GM23338 (cell line): Measurements from ENCODE around the gene UBQLNL. TPM values are rescaled to one million over a fixed set of nuclear protein-coding genes. Genes with fewer than 3 reads are reported as not detected.

Experiments used
- ATAC-seq: fragments of 200-7000 bp; cut with Tn5 transposase; 3 replicates; pipeline ENCODE4 v1.9.1; 2020
- DNase-seq: peaks from one replicate; pipeline ENCODE4 v3.0.0-alpha.2; 2015; ENCODE audit warnings: low spot score
- H2AFZ ChIP-seq: fragments of 200-600 bp; sonication (generic); 2 replicates; pipeline ENCODE4 v1.8.0; 2016; ENCODE audit warnings: antibody characterized with exemption, mild to moderate bottlenecking, moderate library complexity
- H3F3A ChIP-seq: fragments of 200-600 bp; sonication (generic); replicated peaks from 2 replicates; pipeline ENCODE4 v1.8.0; 2017; ENCODE audit warnings: antibody characterized with exemption, mixed run types, low read depth
- H3K27ac ChIP-seq: fragments of 200-600 bp; sonication (generic); 2 replicates; pipeline ENCODE4 v1.6.1; 2016; ENCODE audit warnings: low read depth
- H3K27me3 ChIP-seq: fragments of 200-600 bp; sonication (generic); 2 replicates; pipeline ENCODE4 v1.8.0; 2016; ENCODE audit warnings: mild to moderate bottlenecking, mixed run types, moderate library complexity; ENCODE audit not compliant: insufficient read depth
- H3K36me3 ChIP-seq: fragments of 200-600 bp; sonication (generic); 2 replicates; pipeline ENCODE4 v1.8.0; 2016; ENCODE audit warnings: mild to moderate bottlenecking; ENCODE audit not compliant: insufficient read depth
- H3K4me1 ChIP-seq: fragments of 200-600 bp; sonication (generic); 2 replicates; pipeline ENCODE4 v1.8.0; 2016; ENCODE audit warnings: mild to moderate bottlenecking, moderate library complexity; ENCODE audit not compliant: insufficient read depth
- H3K4me2 ChIP-seq: fragments of 200-600 bp; sonication (generic); 2 replicates; pipeline ENCODE4 v1.7.1; 2017; ENCODE audit warnings: mixed run types
- H3K4me3 ChIP-seq: fragments of 200-600 bp; sonication (generic); 2 replicates; pipeline ENCODE4 v1.6.1; 2016; ENCODE audit warnings: mixed run types
- H3K79me2 ChIP-seq: fragments of 200-600 bp; sonication (generic); replicated peaks from 2 replicates; pipeline ENCODE4 v1.8.0; 2017; ENCODE audit warnings: mild to moderate bottlenecking; ENCODE audit not compliant: insufficient read depth
- H3K9me2 ChIP-seq: fragments of 200-600 bp; sonication (generic); 2 replicates; pipeline ENCODE4 v1.8.0; 2017; ENCODE audit not compliant: insufficient read depth
- H4K20me1 ChIP-seq: fragments of 200-600 bp; sonication (generic); replicated peaks from 2 replicates; pipeline ENCODE4 v1.8.0; 2017; ENCODE audit warnings: mild to moderate bottlenecking; ENCODE audit not compliant: insufficient read depth
- H3K27ac Mint-ChIP-seq: 2 replicates; pipeline ENCODE4 v1.8.0; 2020; ENCODE audit warnings: inconsistent platforms, mild to moderate bottlenecking, moderate library complexity, mixed read lengths
- H3K27me3 Mint-ChIP-seq: 3 replicates; pipeline ENCODE4 v1.8.0; 2022; ENCODE audit warnings: low read depth, mild to moderate bottlenecking, moderate library complexity, mixed read lengths, inconsistent platforms; ENCODE audit not compliant: insufficient read depth, poor library complexity
- H3K36me3 Mint-ChIP-seq: 3 replicates; pipeline ENCODE4 v1.8.0; 2021; ENCODE audit warnings: low read depth, mild to moderate bottlenecking, inconsistent platforms, moderate library complexity, mixed read lengths
- H3K4me1 Mint-ChIP-seq: 3 replicates; pipeline ENCODE4 v1.8.0; 2020; ENCODE audit warnings: mild to moderate bottlenecking, inconsistent platforms, mixed read lengths
- H3K4me3 Mint-ChIP-seq: 3 replicates; pipeline ENCODE4 v1.8.0; 2021; ENCODE audit warnings: moderate library complexity, mild to moderate bottlenecking, inconsistent platforms, mixed read lengths
- H3K9me3 Mint-ChIP-seq: 3 replicates; pipeline ENCODE4 v1.8.0; 2020; ENCODE audit warnings: moderate library complexity, mild to moderate bottlenecking, inconsistent platforms, mixed read lengths
- CREB1 ChIP-seq: fragments of 250-450 bp; sonication (Bioruptor Pico); IDR thresholded peaks from 2 replicates; pipeline ENCODE4 v1.5.0; 2020; ENCODE audit warnings: low read depth, mild to moderate bottlenecking, moderate library complexity
- EZH2 ChIP-seq: fragments of 200-600 bp; sonication (generic); IDR thresholded peaks from one replicate; pipeline ENCODE4 v1.8.0; 2017; ENCODE audit warnings: antibody characterized with exemption, mild to moderate bottlenecking, low read depth; ENCODE audit not compliant: unreplicated experiment
- EZH2phosphoT487 ChIP-seq: fragments of 200-600 bp; sonication (generic); IDR thresholded peaks from one replicate; pipeline ENCODE4 v1.8.1; 2018; ENCODE audit warnings: antibody characterized with exemption; ENCODE audit not compliant: unreplicated experiment
- JUNB ChIP-seq: IDR thresholded peaks from one replicate; pipeline ENCODE4 v1.6.1; 2016; ENCODE audit warnings: antibody characterized with exemption; ENCODE audit not compliant: unreplicated experiment
- NANOG ChIP-seq: IDR thresholded peaks from 2 replicates; pipeline ENCODE4 v1.6.1; 2016; ENCODE audit warnings: antibody characterized with exemption, borderline replicate concordance
- POLR2AphosphoS5 ChIP-seq: IDR thresholded peaks from 2 replicates; pipeline ENCODE4 v1.6.1; 2016; ENCODE audit warnings: antibody characterized with exemption, low read depth
- STAT1 ChIP-seq: IDR thresholded peaks from one replicate; pipeline ENCODE4 v1.6.1; 2016; ENCODE audit warnings: antibody characterized with exemption; ENCODE audit not compliant: unreplicated experiment
- ZNF114 ChIP-seq: fragments of 250-450 bp; sonication (Bioruptor Pico); IDR thresholded peaks from 2 replicates; pipeline ENCODE4 v1.5.0; 2020; ENCODE audit warnings: mild to moderate bottlenecking, moderate library complexity
- ZNF331 ChIP-seq: fragments of 250-450 bp; sonication (Bioruptor Pico); IDR thresholded peaks from 2 replicates; pipeline ENCODE4 v1.5.0; 2020; ENCODE audit warnings: low read depth, mild to moderate bottlenecking, moderate library complexity
- polyA plus RNA-seq: library from polyadenylated mRNA; unstranded; fragments of >200 nt; fragmentation: Nextera tagmentation; extraction: Ambion mirVana; gene quantifications from 2 replicates; pipeline ENCODE4 v1.2.1, GENCODE V29; 2016
- total RNA-seq: library from RNA; depleted of rRNA; stranded (reverse); fragments of >200 nt; shearing (Covaris generic); gene quantifications from 2 replicates; pipeline ENCODE4 v1.2.3, GENCODE V29; 2014
- TF ChIP-seq, protein P1 (sequence below): fragments of 250-450 bp; sonication (Bioruptor Pico); IDR thresholded peaks from 2 replicates; pipeline ENCODE4 v1.5.0; 2020; ENCODE audit warnings: mild to moderate bottlenecking, moderate library complexity
- TF ChIP-seq, protein P2 (sequence below): IDR thresholded peaks from one replicate; pipeline ENCODE4 v1.6.1; 2018; ENCODE audit warnings: antibody characterized with exemption; ENCODE audit not compliant: unreplicated experiment
- TF ChIP-seq, protein P3 (sequence below): IDR thresholded peaks from 2 replicates; pipeline ENCODE4 v1.6.1; 2016; ENCODE audit warnings: antibody characterized with exemption
- TF ChIP-seq, protein P4 (sequence below), 2 experiments: fragments of 200-600 bp in 1 of 2; sonication (generic) in 1 of 2; conservative IDR thresholded peaks; 2 replicates each; pipeline versions ENCODE4 v1.5.1 to v1.6.1; 2016 to 2017; ENCODE audit warnings: antibody characterized with exemption in 2 of 2, low read depth in 2 of 2, mild to moderate bottlenecking in 2 of 2, moderate library complexity in 1 of 2

Gene UBQLNL
- total and polyA plus RNA-seq, 2 experiments from 2014 or later: 0.52 TPM; not detected in 1

DNA sequence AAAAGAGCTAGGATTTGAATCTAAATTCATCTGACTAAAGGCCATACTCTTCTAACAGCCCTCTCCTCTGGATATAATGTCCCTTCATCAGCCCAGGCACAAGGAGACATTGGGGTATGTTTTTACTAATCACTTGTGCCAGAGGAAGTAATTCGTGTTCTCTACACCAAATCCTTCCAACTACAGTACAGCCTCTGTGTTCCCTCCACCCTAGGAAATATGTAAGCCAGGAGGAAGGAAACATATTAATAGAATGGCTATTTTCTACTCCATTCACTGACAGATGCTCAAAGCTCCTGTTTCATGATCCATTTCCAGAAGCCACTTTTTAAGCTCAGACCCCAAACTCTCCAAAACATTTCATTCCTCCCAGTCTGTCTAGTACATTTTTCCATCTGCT is 12.0 kb upstream of the UBQLNL start:
- no peaks in the 10 kb centered on the region for H3K36me3 Mint-ChIP-seq
- Histone ChIP-seq H3F3A (no peaks in the 10 kb centered on the region), H3K79me2 (no peaks in the 10 kb centered on the region), H3K27me3 (no peaks in the 10 kb centered on the region), H2AFZ (no peak overlapping the region), H3K36me3 (no peaks in the 10 kb centered on the region), H3K27ac (no peak overlapping the region), H3K9me2 (0 out of 2 replicates have a peak, but pooled peaks cover 8% of the 10 kb centered on the region), H3K4me2 (no peak overlapping the region), H4K20me1 (no peaks in the 10 kb centered on the region; the same call in 1 of the 2 replicates), H3K4me3 (no peak overlapping the region), H3K4me1 (no peaks in the 10 kb centered on the region; the same call in 1 of the 2 replicates)
- peaks cover 13% of the 10 kb centered on the region for H3K4me1 Mint-ChIP-seq
- H3K27ac Mint-ChIP-seq: no peak overlapping the region
- peaks cover 2% of the 10 kb centered on the region; the same call in 1 of the 3 replicates for H3K9me3 Mint-ChIP-seq
- no peak overlapping the region for H3K4me3 Mint-ChIP-seq
- DNase-seq: no peak
- no peak for TF ChIP-seq ZNF114
- TF ChIP-seq STAT1: no peak
- no peak for TF ChIP-seq EZH2
- no peak for TF ChIP-seq JUNB
- TF ChIP-seq, protein P1, sequence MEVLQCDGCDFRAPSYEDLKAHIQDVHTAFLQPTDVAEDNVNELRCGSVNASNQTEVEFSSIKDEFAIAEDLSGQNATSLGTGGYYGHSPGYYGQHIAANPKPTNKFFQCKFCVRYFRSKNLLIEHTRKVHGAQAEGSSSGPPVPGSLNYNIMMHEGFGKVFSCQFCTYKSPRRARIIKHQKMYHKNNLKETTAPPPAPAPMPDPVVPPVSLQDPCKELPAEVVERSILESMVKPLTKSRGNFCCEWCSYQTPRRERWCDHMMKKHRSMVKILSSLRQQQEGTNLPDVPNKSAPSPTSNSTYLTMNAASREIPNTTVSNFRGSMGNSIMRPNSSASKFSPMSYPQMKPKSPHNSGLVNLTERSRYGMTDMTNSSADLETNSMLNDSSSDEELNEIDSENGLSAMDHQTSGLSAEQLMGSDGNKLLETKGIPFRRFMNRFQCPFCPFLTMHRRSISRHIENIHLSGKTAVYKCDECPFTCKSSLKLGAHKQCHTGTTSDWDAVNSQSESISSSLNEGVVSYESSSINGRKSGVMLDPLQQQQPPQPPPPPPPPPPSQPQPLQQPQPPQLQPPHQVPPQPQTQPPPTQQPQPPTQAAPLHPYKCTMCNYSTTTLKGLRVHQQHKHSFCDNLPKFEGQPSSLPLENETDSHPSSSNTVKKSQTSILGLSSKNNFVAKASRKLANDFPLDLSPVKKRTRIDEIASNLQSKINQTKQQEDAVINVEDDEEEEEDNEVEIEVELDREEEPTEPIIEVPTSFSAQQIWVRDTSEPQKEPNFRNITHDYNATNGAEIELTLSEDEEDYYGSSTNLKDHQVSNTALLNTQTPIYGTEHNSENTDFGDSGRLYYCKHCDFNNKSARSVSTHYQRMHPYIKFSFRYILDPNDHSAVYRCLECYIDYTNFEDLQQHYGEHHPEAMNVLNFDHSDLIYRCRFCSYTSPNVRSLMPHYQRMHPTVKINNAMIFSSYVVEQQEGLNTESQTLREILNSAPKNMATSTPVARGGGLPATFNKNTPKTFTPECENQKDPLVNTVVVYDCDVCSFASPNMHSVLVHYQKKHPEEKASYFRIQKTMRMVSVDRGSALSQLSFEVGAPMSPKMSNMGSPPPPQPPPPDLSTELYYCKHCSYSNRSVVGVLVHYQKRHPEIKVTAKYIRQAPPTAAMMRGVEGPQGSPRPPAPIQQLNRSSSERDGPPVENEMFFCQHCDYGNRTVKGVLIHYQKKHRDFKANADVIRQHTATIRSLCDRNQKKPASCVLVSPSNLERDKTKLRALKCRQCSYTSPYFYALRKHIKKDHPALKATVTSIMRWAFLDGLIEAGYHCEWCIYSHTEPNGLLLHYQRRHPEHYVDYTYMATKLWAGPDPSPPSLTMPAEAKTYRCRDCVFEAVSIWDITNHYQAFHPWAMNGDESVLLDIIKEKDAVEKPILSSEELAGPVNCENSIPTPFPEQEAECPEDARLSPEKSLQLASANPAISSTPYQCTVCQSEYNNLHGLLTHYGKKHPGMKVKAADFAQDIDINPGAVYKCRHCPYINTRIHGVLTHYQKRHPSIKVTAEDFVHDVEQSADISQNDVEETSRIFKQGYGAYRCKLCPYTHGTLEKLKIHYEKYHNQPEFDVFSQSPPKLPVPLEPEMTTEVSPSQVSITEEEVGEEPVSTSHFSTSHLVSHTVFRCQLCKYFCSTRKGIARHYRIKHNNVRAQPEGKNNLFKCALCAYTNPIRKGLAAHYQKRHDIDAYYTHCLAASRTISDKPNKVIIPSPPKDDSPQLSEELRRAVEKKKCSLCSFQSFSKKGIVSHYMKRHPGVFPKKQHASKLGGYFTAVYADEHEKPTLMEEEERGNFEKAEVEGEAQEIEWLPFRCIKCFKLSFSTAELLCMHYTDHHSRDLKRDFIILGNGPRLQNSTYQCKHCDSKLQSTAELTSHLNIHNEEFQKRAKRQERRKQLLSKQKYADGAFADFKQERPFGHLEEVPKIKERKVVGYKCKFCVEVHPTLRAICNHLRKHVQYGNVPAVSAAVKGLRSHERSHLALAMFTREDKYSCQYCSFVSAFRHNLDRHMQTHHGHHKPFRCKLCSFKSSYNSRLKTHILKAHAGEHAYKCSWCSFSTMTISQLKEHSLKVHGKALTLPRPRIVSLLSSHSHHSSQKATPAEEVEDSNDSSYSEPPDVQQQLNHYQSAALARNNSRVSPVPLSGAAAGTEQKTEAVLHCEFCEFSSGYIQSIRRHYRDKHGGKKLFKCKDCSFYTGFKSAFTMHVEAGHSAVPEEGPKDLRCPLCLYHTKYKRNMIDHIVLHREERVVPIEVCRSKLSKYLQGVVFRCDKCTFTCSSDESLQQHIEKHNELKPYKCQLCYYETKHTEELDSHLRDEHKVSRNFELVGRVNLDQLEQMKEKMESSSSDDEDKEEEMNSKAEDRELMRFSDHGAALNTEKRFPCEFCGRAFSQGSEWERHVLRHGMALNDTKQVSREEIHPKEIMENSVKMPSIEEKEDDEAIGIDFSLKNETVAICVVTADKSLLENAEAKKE (CRISPR knock-in tag): no peak
- TF ChIP-seq POLR2AphosphoS5: no peak
- TF ChIP-seq, protein P2, sequence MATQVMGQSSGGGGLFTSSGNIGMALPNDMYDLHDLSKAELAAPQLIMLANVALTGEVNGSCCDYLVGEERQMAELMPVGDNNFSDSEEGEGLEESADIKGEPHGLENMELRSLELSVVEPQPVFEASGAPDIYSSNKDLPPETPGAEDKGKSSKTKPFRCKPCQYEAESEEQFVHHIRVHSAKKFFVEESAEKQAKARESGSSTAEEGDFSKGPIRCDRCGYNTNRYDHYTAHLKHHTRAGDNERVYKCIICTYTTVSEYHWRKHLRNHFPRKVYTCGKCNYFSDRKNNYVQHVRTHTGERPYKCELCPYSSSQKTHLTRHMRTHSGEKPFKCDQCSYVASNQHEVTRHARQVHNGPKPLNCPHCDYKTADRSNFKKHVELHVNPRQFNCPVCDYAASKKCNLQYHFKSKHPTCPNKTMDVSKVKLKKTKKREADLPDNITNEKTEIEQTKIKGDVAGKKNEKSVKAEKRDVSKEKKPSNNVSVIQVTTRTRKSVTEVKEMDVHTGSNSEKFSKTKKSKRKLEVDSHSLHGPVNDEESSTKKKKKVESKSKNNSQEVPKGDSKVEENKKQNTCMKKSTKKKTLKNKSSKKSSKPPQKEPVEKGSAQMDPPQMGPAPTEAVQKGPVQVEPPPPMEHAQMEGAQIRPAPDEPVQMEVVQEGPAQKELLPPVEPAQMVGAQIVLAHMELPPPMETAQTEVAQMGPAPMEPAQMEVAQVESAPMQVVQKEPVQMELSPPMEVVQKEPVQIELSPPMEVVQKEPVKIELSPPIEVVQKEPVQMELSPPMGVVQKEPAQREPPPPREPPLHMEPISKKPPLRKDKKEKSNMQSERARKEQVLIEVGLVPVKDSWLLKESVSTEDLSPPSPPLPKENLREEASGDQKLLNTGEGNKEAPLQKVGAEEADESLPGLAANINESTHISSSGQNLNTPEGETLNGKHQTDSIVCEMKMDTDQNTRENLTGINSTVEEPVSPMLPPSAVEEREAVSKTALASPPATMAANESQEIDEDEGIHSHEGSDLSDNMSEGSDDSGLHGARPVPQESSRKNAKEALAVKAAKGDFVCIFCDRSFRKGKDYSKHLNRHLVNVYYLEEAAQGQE: no peak
- TF ChIP-seq, protein P3, sequence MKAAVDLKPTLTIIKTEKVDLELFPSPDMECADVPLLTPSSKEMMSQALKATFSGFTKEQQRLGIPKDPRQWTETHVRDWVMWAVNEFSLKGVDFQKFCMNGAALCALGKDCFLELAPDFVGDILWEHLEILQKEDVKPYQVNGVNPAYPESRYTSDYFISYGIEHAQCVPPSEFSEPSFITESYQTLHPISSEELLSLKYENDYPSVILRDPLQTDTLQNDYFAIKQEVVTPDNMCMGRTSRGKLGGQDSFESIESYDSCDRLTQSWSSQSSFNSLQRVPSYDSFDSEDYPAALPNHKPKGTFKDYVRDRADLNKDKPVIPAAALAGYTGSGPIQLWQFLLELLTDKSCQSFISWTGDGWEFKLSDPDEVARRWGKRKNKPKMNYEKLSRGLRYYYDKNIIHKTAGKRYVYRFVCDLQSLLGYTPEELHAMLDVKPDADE: no peak
- no peak for TF ChIP-seq EZH2phosphoT487
- no peak for TF ChIP-seq NANOG
- TF ChIP-seq ZNF331: no peak
- no peak for TF ChIP-seq CREB1 (CRISPR knock-in tag)
- TF ChIP-seq, protein P4, sequence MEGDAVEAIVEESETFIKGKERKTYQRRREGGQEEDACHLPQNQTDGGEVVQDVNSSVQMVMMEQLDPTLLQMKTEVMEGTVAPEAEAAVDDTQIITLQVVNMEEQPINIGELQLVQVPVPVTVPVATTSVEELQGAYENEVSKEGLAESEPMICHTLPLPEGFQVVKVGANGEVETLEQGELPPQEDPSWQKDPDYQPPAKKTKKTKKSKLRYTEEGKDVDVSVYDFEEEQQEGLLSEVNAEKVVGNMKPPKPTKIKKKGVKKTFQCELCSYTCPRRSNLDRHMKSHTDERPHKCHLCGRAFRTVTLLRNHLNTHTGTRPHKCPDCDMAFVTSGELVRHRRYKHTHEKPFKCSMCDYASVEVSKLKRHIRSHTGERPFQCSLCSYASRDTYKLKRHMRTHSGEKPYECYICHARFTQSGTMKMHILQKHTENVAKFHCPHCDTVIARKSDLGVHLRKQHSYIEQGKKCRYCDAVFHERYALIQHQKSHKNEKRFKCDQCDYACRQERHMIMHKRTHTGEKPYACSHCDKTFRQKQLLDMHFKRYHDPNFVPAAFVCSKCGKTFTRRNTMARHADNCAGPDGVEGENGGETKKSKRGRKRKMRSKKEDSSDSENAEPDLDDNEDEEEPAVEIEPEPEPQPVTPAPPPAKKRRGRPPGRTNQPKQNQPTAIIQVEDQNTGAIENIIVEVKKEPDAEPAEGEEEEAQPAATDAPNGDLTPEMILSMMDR (conservative IDR thresholded peaks at IDR 0.05; ENCODE audit: low read depth in 2 of 2): no peak
- ATAC-seq: no peak
- peaks cover 8% of the 10 kb centered on the region for H3K27me3 Mint-ChIP-seq
